ENCODE data around the gene ATP5ME.

DNA sequence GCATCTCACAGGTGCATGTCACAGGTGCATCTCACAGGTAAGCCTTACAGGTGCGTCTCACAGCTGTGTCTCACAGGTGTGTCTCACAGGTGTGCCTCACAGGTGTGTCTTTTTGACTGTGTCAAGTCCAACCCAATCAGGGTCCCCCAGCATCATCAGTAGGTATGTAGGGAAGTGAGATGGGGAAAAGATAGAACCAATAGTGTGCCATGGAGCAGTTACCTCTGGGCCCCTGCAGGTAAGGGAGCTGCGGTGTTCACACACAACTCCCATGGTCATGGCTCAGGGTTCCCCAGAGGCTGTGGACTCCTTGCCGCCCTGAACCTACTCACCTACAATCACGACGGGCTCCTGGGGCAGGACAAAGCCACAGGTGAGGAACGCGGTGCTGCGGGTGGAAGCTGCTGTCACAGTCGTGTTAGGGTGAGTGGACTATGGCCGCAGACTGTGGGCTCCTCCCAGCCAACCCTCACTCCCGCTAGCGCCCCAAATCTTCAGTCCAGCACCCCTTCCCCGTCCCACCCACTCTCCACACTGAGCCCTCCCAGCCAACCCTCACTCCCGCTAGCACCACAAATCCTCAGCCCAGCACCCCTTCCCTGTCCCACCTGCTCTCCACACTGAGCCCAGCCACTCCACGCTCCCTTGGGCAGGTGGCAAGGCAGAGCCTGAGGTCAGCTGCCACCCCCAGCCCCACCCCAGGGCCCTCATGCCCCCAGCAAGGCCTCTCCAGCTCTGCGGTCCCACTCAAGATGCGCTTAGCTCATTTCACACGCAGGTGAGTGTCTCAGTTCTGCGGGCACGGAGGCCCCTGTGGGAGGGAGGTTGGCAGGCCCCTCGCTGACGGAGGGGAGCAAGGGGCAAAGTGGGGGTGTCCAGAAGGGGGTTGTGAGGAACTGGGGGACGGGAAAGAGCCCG, 50.8 kb downstream of the ATP5ME start:
- no peak for TF ChIP-seq CTCF (IDR thresholded peaks at IDR 0.05)
- no peak for TF ChIP-seq POLR2A (IDR thresholded peaks at IDR 0.05)

All from body of pancreas (tissue), 4 donors.